Smooth muscle cell (in vitro differentiated cells): Measurements from ENCODE around the gene RNF7. TPM values are rescaled to one million over a fixed set of nuclear protein-coding genes. Genes with fewer than 3 reads are reported as not detected.

Experiments
- DNase-seq: peaks from one replicate; lab custom pipeline; 2025; ENCODE audit not compliant: unreplicated experiment; lab: John Stamatoyannopoulos, UW
- H2AFZ ChIP-seq: fragments of 200-600 bp; sonication (generic); 2 replicates; pipeline ENCODE4 v1.6.0; 2016; ENCODE audit warnings: antibody characterized with exemption, low read depth, mild to moderate bottlenecking
- H3F3A ChIP-seq: fragments of 200-600 bp; sonication (generic); 2 replicates; pipeline ENCODE4 v1.6.0; 2017; ENCODE audit warnings: antibody characterized with exemption, low read depth
- H3K27ac ChIP-seq: fragments of 200-600 bp; sonication (generic); 2 replicates; pipeline ENCODE4 v1.5.1; 2016; ENCODE audit warnings: low read depth, mild to moderate bottlenecking
- H3K27me3 ChIP-seq: fragments of 200-600 bp; sonication (generic); 2 replicates; pipeline ENCODE4 v1.6.1; 2016; ENCODE audit warnings: low read depth, mild to moderate bottlenecking
- H3K36me3 ChIP-seq: fragments of 200-600 bp; sonication (generic); 2 replicates; pipeline ENCODE4 v1.5.1; 2016; ENCODE audit warnings: low read depth
- H3K4me1 ChIP-seq: fragments of 200-600 bp; sonication (generic); 2 replicates; pipeline ENCODE4 v1.5.1; 2016; ENCODE audit warnings: low read depth
- H3K4me2 ChIP-seq: fragments of 200-600 bp; sonication (generic); 2 replicates; pipeline ENCODE4 v1.6.0; 2016; ENCODE audit warnings: mild to moderate bottlenecking
- H3K4me3 ChIP-seq: fragments of 200-600 bp; sonication (generic); 2 replicates; pipeline ENCODE4 v1.5.1; 2016; ENCODE audit warnings: mild to moderate bottlenecking
- H3K79me2 ChIP-seq: fragments of 200-600 bp; sonication (generic); 2 replicates; pipeline ENCODE4 v1.6.0; 2016; ENCODE audit warnings: low read depth, mild to moderate bottlenecking
- H3K9ac ChIP-seq: fragments of 200-600 bp; sonication (generic); 2 replicates; pipeline ENCODE4 v1.6.0; 2016; ENCODE audit warnings: low read depth
- H3K9me3 ChIP-seq: fragments of 200-600 bp; sonication (generic); replicated peaks from 2 replicates; pipeline ENCODE4 v1.5.1; 2016; ENCODE audit warnings: low read depth
- H4K20me1 ChIP-seq: fragments of 200-600 bp; sonication (generic); 2 replicates; pipeline ENCODE4 v1.6.0; 2016; ENCODE audit warnings: low read depth
- CTCF ChIP-seq: fragments of 200-600 bp; sonication (generic); IDR thresholded peaks from 2 replicates; pipeline ENCODE4 v1.5.1; 2017; ENCODE audit warnings: borderline replicate concordance, mild to moderate bottlenecking, antibody characterized with exemption; ENCODE audit not compliant: insufficient read depth, poor library complexity, severe bottlenecking
- WGBS: methylation state at CpG from one replicate; pipeline ENCODE4 v1.1.7; 2016; ENCODE audit warnings: low lambda C conversion rate; 5-methylcytosine and 5-hydroxymethylcytosine counted together
- polyA plus RNA-seq: library from polyadenylated mRNA; unstranded; fragments of >200 nt; fragmentation: Nextera tagmentation; extraction: Ambion mirVana; gene quantifications from 2 replicates; pipeline ENCODE4 v1.2.1, GENCODE V29; 2016
- total RNA-seq: library from RNA; depleted of rRNA; stranded (reverse); fragments of >200 nt; gene quantifications from 2 replicates; pipeline ENCODE4 v1.2.3, GENCODE V29; 2014

RNF7 gene
- total and polyA plus RNA-seq, 2 experiments from 2014 or later: 130 to 229 TPM

- no peak for DNase-seq
- Histone ChIP-seq H3K36me3 (no peaks in the 10 kb centered on the region), H4K20me1 (no peaks in the 10 kb centered on the region), H3K79me2 (no peaks in the 10 kb centered on the region), H3F3A (no peaks in the 10 kb centered on the region), H3K4me2 (no peak overlapping the region), H3K27ac (no peak overlapping the region), H3K27me3 (no peaks in the 10 kb centered on the region), H3K4me3 (no peak overlapping the region), H3K4me1 (no peaks in the 10 kb centered on the region), H3K9ac (no peak overlapping the region), H3K9me3 (no peaks in the 10 kb centered on the region), H2AFZ (no peak overlapping the region)
- WGBS: 92% methylated on average over 5 of the region's 5 CpGs
- TF ChIP-seq CTCF: no peak
Observed at GRCh38 chr3:141728355-141728892, 9.7 kb upstream of the RNF7 start.

GRCh38 chr3:141729240-141729639 lies 8.9 kb upstream of the RNF7 start:
- Histone ChIP-seq H3K79me2 (no peaks in the 10 kb centered on the region), H3K36me3 (no peaks in the 10 kb centered on the region), H3K4me2 (no peak overlapping the region), H3F3A (no peaks in the 10 kb centered on the region), H4K20me1 (no peaks in the 10 kb centered on the region), H2AFZ (no peak overlapping the region), H3K27ac (no peak overlapping the region), H3K4me1 (no peaks in the 10 kb centered on the region), H3K27me3 (no peaks in the 10 kb centered on the region), H3K9me3 (no peaks in the 10 kb centered on the region), H3K4me3 (no peak overlapping the region), H3K9ac (no peak overlapping the region)
- no peak for TF ChIP-seq CTCF
- no peak for DNase-seq
- WGBS: 80% methylated on average over 4 of the region's 4 CpGs

- no peak overlapping the region for H3K27ac ChIP-seq
Observed at GRCh38 chr3:141735176-141735575, 2.9 kb upstream of the RNF7 start.

More at GRCh38 chr3:141735176-141735575, 2.9 kb upstream of the RNF7 start:
- Histone ChIP-seq H3K79me2 (peaks cover 20% of the 10 kb centered on the region), H3F3A (no peaks in the 10 kb centered on the region), H3K36me3 (no peaks in the 10 kb centered on the region), H3K4me2 (no peak overlapping the region), H4K20me1 (peaks cover 4% of the 10 kb centered on the region), H3K27me3 (no peaks in the 10 kb centered on the region), H3K4me3 (no peak overlapping the region), H2AFZ (no peak overlapping the region), H3K4me1 (peaks cover 10% of the 10 kb centered on the region), H3K9me3 (no peaks in the 10 kb centered on the region), H3K9ac (no peak overlapping the region)
- no peak for DNase-seq
- no peak for TF ChIP-seq CTCF
